Chondrocyte (in vitro differentiated cells): ENCODE data around the gene IFI27L1. TPM values are rescaled to one million over a fixed set of nuclear protein-coding genes. Genes with fewer than 3 reads are reported as not detected.

Experiments
- DNase-seq: peaks from one replicate; pipeline ENCODE4 v3.0.0; 2021; ENCODE audit warnings: mixed read lengths, low spot score
- H3K27ac Mint-ChIP-seq: one replicate; pipeline ENCODE4 v1.8.0; 2021; ENCODE audit warnings: mild to moderate bottlenecking, moderate library complexity, mixed read lengths; ENCODE audit not compliant: unreplicated experiment
- H3K27me3 Mint-ChIP-seq: 2 replicates; pipeline ENCODE4 v1.8.0; 2021; ENCODE audit warnings: low read depth, mixed read lengths
- H3K36me3 Mint-ChIP-seq: 2 replicates; pipeline ENCODE4 v1.8.0; 2021; ENCODE audit warnings: low read depth, mixed read lengths
- H3K4me1 Mint-ChIP-seq: 2 replicates; pipeline ENCODE4 v1.8.0; 2021; ENCODE audit warnings: low read depth, mild to moderate bottlenecking, mixed read lengths
- H3K4me3 Mint-ChIP-seq: one replicate; pipeline ENCODE4 v1.8.0; 2021; ENCODE audit warnings: mild to moderate bottlenecking, moderate library complexity, mixed read lengths; ENCODE audit not compliant: unreplicated experiment
- H3K9me3 Mint-ChIP-seq: 2 replicates; pipeline ENCODE4 v1.8.0; 2021; ENCODE audit warnings: low read depth, mixed read lengths
- total RNA-seq: library from RNA; stranded (reverse); gene quantifications from 3 replicates; pipeline ENCODE4 v1.2.1, GENCODE V29; 2021
- TF ChIP-seq, protein P1 (sequence below): fragments of 200-600 bp; sonication (generic); IDR thresholded peaks from 2 replicates; pipeline ENCODE4 v1.5.0; 2021; ENCODE audit warnings: antibody characterized with exemption, mild to moderate bottlenecking, moderate library complexity

The IFI27L1 gene
- total RNA-seq, 1 donor from 2014 or later: 33.6 TPM

DNA sequence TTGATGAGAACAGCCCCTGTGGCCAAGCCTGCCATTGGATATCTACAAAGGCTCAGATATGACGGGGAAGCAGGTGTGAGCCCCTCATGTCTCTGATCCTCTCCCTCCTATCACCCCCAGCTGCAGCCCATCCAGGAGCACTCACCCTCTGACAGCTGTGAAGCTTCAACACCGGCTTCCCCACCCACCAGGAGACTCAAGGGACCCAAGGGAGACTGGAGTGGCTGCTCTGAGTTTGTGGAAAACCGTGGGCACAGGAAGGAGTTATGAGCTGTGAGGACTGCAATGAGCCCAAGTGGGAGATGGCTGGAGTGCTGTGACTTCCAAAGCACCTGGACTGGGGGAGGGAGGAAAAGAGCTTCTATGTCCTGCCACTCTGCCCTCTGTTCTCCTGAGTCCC lies 40.4 kb downstream of the IFI27L1 start:
- peak overlapping the region; percentile 95 for H3K27ac Mint-ChIP-seq
- DNase-seq: no peak
- TF ChIP-seq, protein P1, sequence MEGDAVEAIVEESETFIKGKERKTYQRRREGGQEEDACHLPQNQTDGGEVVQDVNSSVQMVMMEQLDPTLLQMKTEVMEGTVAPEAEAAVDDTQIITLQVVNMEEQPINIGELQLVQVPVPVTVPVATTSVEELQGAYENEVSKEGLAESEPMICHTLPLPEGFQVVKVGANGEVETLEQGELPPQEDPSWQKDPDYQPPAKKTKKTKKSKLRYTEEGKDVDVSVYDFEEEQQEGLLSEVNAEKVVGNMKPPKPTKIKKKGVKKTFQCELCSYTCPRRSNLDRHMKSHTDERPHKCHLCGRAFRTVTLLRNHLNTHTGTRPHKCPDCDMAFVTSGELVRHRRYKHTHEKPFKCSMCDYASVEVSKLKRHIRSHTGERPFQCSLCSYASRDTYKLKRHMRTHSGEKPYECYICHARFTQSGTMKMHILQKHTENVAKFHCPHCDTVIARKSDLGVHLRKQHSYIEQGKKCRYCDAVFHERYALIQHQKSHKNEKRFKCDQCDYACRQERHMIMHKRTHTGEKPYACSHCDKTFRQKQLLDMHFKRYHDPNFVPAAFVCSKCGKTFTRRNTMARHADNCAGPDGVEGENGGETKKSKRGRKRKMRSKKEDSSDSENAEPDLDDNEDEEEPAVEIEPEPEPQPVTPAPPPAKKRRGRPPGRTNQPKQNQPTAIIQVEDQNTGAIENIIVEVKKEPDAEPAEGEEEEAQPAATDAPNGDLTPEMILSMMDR: no peak
- H3K36me3 Mint-ChIP-seq: peaks cover 3% of the 10 kb centered on the region
- H3K4me3 Mint-ChIP-seq: no peak overlapping the region
- H3K9me3 Mint-ChIP-seq: peaks cover 10% of the 10 kb centered on the region
- peaks cover 4% of the 10 kb centered on the region for H3K27me3 Mint-ChIP-seq
- H3K4me1 Mint-ChIP-seq: peaks cover 22% of the 10 kb centered on the region

DNA sequence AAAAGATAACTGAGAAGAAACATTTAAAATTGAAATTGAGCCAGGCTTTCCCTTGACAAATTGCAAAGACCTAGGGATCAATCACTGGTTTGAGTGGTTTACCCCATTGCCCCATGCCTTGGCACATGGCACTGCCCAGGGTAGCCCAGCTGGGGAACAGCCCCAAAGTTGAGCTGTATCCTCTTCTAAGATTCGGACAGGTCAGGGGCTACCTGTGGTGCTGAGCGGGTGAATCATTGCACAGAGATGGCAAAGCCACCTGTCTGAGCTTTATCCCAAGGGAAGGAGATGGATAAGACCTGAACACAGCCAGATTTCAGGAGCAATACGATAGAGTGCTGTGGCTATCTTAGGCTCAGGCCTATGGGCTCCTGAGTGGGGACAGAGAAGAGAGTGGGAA lies 41.3 kb downstream of the IFI27L1 start:
- H3K36me3 Mint-ChIP-seq: peaks cover 4% of the 10 kb centered on the region

DNA sequence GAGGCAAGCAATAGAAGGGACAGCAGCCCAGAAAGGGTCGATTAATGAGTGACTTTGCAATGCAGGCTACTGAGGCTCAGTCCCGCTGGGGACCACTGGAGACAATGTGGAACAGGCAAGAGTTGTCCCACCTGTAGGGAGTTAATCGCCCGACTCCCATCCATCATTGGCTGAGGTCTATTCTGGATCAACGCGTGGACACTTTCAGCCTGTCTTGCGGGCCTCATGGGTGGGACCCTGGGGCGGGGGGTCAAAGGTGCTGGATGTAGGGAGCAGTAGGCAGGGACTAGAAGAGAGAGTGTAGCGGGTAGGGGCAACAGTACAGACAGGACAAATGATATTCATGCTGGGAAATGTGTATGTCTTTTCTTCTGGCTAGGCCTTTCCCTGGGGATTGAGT lies 42.2 kb downstream of the IFI27L1 start:
- peaks cover 4% of the 10 kb centered on the region for H3K36me3 Mint-ChIP-seq
- no peak for DNase-seq
- H3K27ac Mint-ChIP-seq: no peak overlapping the region

More for the DNA sequence above, 41.3 kb downstream of the IFI27L1 start:
- Mint-ChIP-seq H3K4me3 (no peak overlapping the region), H3K4me1 (peaks cover 22% of the 10 kb centered on the region), H3K9me3 (peaks cover 10% of the 10 kb centered on the region), H3K27me3 (no peaks in the 10 kb centered on the region), H3K27ac (no peak overlapping the region)
- TF ChIP-seq, protein P1: no peak
- no peak for DNase-seq

DNA sequence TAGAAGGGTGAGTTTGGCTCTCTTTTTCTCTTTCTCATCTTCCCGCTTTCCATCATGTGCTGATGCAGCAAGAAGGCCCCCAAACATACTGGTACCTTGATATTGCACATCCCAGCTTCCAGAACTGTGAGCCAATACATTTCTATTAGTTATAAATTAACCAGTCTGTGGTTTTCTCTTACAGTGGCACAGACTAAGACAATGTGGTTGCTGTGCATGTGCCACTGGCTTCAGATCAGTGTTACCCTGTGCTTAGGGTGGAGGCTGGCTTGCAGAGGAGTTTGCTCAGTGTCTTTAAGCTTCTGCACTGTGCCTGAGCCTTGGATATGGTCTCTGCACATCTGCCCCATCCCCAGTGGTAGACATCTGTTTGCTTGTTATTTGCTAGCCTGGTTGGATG lies 42.8 kb downstream of the IFI27L1 start:
- Mint-ChIP-seq H3K27me3 (no peaks in the 10 kb centered on the region), H3K4me3 (no peak overlapping the region), H3K36me3 (peaks cover 4% of the 10 kb centered on the region), H3K4me1 (peaks cover 26% of the 10 kb centered on the region), H3K27ac (no peak overlapping the region), H3K9me3 (peaks cover 10% of the 10 kb centered on the region)
- TF ChIP-seq, protein P1: no peak
- DNase-seq: no peak

More for the DNA sequence above, 42.2 kb downstream of the IFI27L1 start:
- H3K9me3 Mint-ChIP-seq: peaks cover 10% of the 10 kb centered on the region
- peaks cover 22% of the 10 kb centered on the region for H3K4me1 Mint-ChIP-seq
- no peaks in the 10 kb centered on the region for H3K27me3 Mint-ChIP-seq
- TF ChIP-seq, protein P1: no peak
- H3K4me3 Mint-ChIP-seq: no peak overlapping the region

DNA sequence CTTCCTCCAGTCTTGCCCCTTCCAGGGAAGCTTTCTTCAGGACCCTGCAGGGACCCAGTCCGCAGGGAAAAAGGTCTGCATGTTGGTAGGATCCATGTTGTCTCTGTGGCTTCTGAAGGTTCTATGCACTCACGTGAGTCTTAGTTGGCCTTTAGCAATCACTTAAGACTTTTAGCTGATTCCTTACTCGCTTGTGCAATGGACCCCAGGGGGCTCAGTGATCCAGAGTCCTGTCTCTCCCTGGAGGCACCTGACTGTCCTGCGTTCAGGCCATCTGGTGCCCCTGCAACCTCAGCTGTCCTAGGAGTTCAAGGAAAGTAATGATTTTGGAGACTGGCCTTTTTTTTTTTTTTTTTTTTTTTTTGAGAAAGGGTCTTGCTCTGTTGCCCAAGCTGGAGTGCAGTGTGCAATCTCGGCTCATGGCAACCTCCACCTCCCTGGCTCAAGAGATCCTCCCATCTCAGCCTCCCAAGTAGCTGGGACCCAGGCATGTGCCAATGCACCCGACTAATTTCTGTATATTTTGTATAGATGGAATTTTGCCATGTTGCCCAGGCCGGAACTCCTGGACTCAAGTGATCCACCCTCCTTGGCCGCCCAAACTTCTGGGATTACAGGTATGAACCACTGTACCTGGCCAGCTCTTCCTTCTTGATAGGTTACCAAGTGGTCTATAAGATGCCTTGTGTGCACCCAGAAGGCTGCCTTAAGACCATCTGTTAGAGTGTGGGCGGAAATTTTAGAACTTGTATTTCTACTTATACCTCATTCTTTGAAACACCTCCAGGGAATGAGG lies 43.7 kb downstream of the IFI27L1 start:
- H3K27ac Mint-ChIP-seq: no peak overlapping the region
- H3K36me3 Mint-ChIP-seq: peaks cover 4% of the 10 kb centered on the region
- H3K4me1 Mint-ChIP-seq: peaks cover 31% of the 10 kb centered on the region
- TF ChIP-seq, protein P1: no peak
- no peak for DNase-seq
- H3K27me3 Mint-ChIP-seq: no peaks in the 10 kb centered on the region
- no peak overlapping the region for H3K4me3 Mint-ChIP-seq
- peaks cover 6% of the 10 kb centered on the region for H3K9me3 Mint-ChIP-seq
